CD4-positive, alpha-beta memory T cell (primary cell): ENCODE measurements around the gene ZFC3H1. TPM values are rescaled to one million over a fixed set of nuclear protein-coding genes. Genes with fewer than 3 reads are reported as not detected.
A peak's percentile ranks its signal among the peaks of the same experiment; 100 is the strongest.
"Not testable (repeated sequence)": the region's sequence is repeated elsewhere in the genome, so short reads cannot be mapped to it uniquely, and the experiment has no call there.

ENCODE experiments used
- CTCF ChIA-PET: fragments of 350-600 bp; sonication (Branson Sonifier 250); formaldehyde crosslinking; loops from one replicate; lab custom pipeline; 2021; ENCODE audit warnings: inconsistent platforms; ENCODE audit not compliant: partially characterized antibody; lab: Charles Lee
- POLR2A ChIA-PET: fragments of 350-600 bp; sonication (Branson Sonifier 250); formaldehyde crosslinking; loops from one replicate; lab custom pipeline; 2021; ENCODE audit not compliant: partially characterized antibody; lab: Charles Lee
- DNase-seq, 5 donors: peaks; one replicate each; pipeline versions ENCODE4 v3.0.0 to v3.0.0-alpha.2; 2020 to 2022; ENCODE audit warnings: mixed read lengths in 1 of 5
- H3K27ac ChIP-seq: one replicate; pipeline ENCODE4 v1.7.0; 2013; ENCODE audit warnings: low read depth, low read length
- H3K27me3 ChIP-seq: 2 replicates; pipeline ENCODE4 v1.7.0; 2013; ENCODE audit warnings: mild to moderate bottlenecking, low read length, moderate library complexity; ENCODE audit not compliant: insufficient read depth
- H3K36me3 ChIP-seq: 2 replicates; pipeline ENCODE4 v1.7.0; 2013; ENCODE audit warnings: mild to moderate bottlenecking, low read length, moderate library complexity; ENCODE audit not compliant: insufficient read depth
- H3K4me1 ChIP-seq: 2 replicates; pipeline ENCODE4 v1.7.0; 2013; ENCODE audit warnings: mild to moderate bottlenecking, low read length, moderate library complexity; ENCODE audit not compliant: insufficient read depth
- H3K4me3 ChIP-seq, 2 donors: one replicate each; pipeline ENCODE4 v1.7.0; 2013; ENCODE audit warnings: low read length in 2 of 2, mild to moderate bottlenecking in 1 of 2
- H3K9me3 ChIP-seq, 2 donors: one replicate each; pipeline ENCODE4 v1.7.0; 2013; ENCODE audit warnings: low read length in 2 of 2, control low read depth in 1 of 2; ENCODE audit not compliant: control insufficient read depth in 1 of 2
- H3K27ac Mint-ChIP-seq, 7 donors: one replicate each; pipeline ENCODE4 v1.8.0; 2020 to 2021; ENCODE audit warnings: mixed read lengths in 7 of 7, mild to moderate bottlenecking in 6 of 7, inconsistent platforms in 3 of 7, moderate library complexity in 3 of 7
- H3K27me3 Mint-ChIP-seq, 2 donors: one replicate each; pipeline ENCODE4 v1.8.0; 2020 to 2021; ENCODE audit warnings: mixed read lengths in 2 of 2
- H3K36me3 Mint-ChIP-seq, 2 donors: one replicate each; pipeline ENCODE4 v1.8.0; 2020 to 2021; ENCODE audit warnings: mixed read lengths in 2 of 2, inconsistent platforms in 1 of 2, mild to moderate bottlenecking in 1 of 2
- H3K4me1 Mint-ChIP-seq, 4 donors: one replicate each; pipeline ENCODE4 v1.8.0; 2020 to 2021; ENCODE audit warnings: mixed read lengths in 4 of 4, mild to moderate bottlenecking in 1 of 4
- H3K4me3 Mint-ChIP-seq, 8 donors: one replicate each; pipeline ENCODE4 v1.8.0; 2020 to 2021; ENCODE audit warnings: mixed read lengths in 8 of 8, mild to moderate bottlenecking in 7 of 8, moderate library complexity in 6 of 8, inconsistent platforms in 3 of 8
- H3K9me3 Mint-ChIP-seq, 8 donors: one replicate each; pipeline ENCODE4 v1.8.0; 2020 to 2021; ENCODE audit warnings: mixed read lengths in 8 of 8, mild to moderate bottlenecking in 5 of 8, inconsistent platforms in 3 of 8, moderate library complexity in 1 of 8
- intact Hi-C: fragments of 100-400 bp; cut with micrococcal nuclease; formaldehyde crosslinking; loops from one replicate; pipeline ENCODE4 v1.15.1; 2023
- polyA plus RNA-seq, 2 donors: library from polyadenylated mRNA; unstranded; fragments of 300-500 nt; fragmentation: Illumina TruSeq; gene quantifications; one replicate each; pipeline ENCODE4 v1.2.3, GENCODE V29; 2021
- total RNA-seq, 2 experiments: library from RNA; stranded (reverse); gene quantifications; one replicate each; pipeline ENCODE4 v1.2.3, GENCODE V29; 2021

The ZFC3H1 gene
- total and polyA plus RNA-seq, 4 experiments from 2014 or later = 15.0 to 121 (median 73.9) TPM

- H3K9me3 ChIP-seq, H3K27me3 ChIP-seq, POLR2A ChIA-PET, H3K4me1 Mint-ChIP-seq, CTCF ChIA-PET, H3K4me3 ChIP-seq, DNase-seq, H3K36me3 ChIP-seq, H3K9me3 Mint-ChIP-seq, H3K27ac Mint-ChIP-seq, H3K4me3 Mint-ChIP-seq, H3K27me3 Mint-ChIP-seq, H3K27ac ChIP-seq, H3K4me1 ChIP-seq, intact Hi-C loops: not testable (repeated sequence)
- H3K36me3 Mint-ChIP-seq = peaks cover 48 to 52% of the 10 kb centered on the region in 2 donors
These were observed 38.5 kb upstream of the ZFC3H1 start for GRCh38 chr12:71702181-71702580.

- ChIA-PET CTCF (no interaction called here), POLR2A (no interaction called here)
- no peak overlapping the region for H3K27ac Mint-ChIP-seq
- H3K27me3 Mint-ChIP-seq = no peaks in the 10 kb centered on the region
- Histone ChIP-seq H3K4me1 (no peaks in the 10 kb centered on the region), H3K9me3 (no peaks in the 10 kb centered on the region), H3K4me3 (no peak overlapping the region), H3K27me3 (no peaks in the 10 kb centered on the region), H3K27ac (no peak overlapping the region), H3K36me3 (no peaks in the 10 kb centered on the region)
- peaks cover 4 to 9% (median 8%) of the 10 kb centered on the region in 4 donors for H3K4me1 Mint-ChIP-seq
- H3K36me3 Mint-ChIP-seq = peaks cover 44 to 46% of the 10 kb centered on the region in 2 donors
- DNase-seq = no peak
- no peak overlapping the region for H3K4me3 Mint-ChIP-seq
- intact Hi-C loops = no loop called here
- H3K9me3 Mint-ChIP-seq = no peaks in the 10 kb centered on the region
These were observed 32.1 kb upstream of the ZFC3H1 start for GRCh38 chr12:71695782-71696181.

DNA sequence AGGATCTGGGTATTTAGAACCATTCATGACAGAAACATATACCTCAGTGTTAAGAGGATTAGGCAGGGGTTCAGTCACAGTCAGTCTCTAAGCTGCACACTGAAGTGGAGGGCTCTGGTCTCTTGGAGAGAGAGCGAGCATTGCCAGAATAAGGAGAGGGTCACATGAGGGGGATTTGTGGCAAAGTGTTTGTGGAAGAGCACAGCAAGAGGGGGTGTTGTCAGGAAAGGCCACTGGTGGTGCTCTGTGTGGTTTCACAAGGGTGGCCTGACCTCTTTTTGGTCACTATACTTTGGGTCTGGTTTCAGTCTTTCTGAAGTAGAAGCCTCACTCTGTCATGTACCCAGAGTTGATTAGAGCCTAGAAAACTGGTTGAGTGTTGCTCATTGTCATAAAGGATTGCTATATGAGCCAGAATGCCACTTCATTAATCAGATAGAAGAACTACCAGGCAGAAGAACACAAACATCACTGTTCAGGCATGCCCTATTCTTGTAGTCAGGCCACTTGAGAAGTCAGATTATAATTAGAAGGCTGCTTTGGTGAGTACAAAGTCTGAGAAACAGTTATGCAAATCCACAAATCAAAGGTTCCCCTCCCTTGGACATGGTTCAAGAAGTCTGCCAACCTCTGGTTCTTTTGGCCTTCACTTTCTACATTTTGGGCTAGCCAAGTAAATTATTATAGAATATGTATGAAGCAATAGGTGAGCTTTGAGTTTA lies 30.6 kb upstream of the ZFC3H1 start:
- Mint-ChIP-seq H3K4me3 (no peak overlapping the region), H3K27me3 (no peaks in the 10 kb centered on the region), H3K4me1 (peaks cover 4 to 12% (median 9%) of the 10 kb centered on the region in 4 donors), H3K27ac (peak overlapping the region in 4 of 7 donors; percentile 22 to 77 (median 38)), H3K9me3 (no peaks in the 10 kb centered on the region), H3K36me3 (peaks cover 32 to 38% of the 10 kb centered on the region in 2 donors)
- no peak overlapping the region for H3K27ac ChIP-seq
- no peak for DNase-seq
- H3K36me3 ChIP-seq = no peaks in the 10 kb centered on the region
- ChIA-PET POLR2A (no interaction called here), CTCF (interaction anchor here (1.1 to 1.3 kb wide), 2 partner anchors 9 to 86 kb away, joined by 3 read pairs; no protein-coding TSS in a partner anchor)
- H3K4me1 ChIP-seq = no peaks in the 10 kb centered on the region
- no peaks in the 10 kb centered on the region for H3K27me3 ChIP-seq
- no peak overlapping the region for H3K4me3 ChIP-seq
- no peaks in the 10 kb centered on the region for H3K9me3 ChIP-seq
- intact Hi-C loops = no loop called here

GRCh38 chr12:71693651-71694050 lies 30.0 kb upstream of the ZFC3H1 start:
- H3K27ac ChIP-seq, DNase-seq, H3K4me1 ChIP-seq, H3K27me3 ChIP-seq, H3K9me3 Mint-ChIP-seq, H3K9me3 ChIP-seq, POLR2A ChIA-PET, H3K36me3 ChIP-seq, H3K27me3 Mint-ChIP-seq, H3K4me3 ChIP-seq, intact Hi-C loops, H3K4me3 Mint-ChIP-seq: not testable (repeated sequence)
- CTCF ChIA-PET = interaction anchor here (1.3 kb wide), 1 partner anchor 86 kb away, joined by 3 read pairs; no protein-coding TSS in a partner anchor
- H3K36me3 Mint-ChIP-seq = peaks cover 26 to 32% of the 10 kb centered on the region in 2 donors
- H3K27ac Mint-ChIP-seq = peak overlapping the region in 2 of 7 donors; percentile 17 to 22
- H3K4me1 Mint-ChIP-seq = peaks cover 7 to 13% (median 11%) of the 10 kb centered on the region in 4 donors

DNA sequence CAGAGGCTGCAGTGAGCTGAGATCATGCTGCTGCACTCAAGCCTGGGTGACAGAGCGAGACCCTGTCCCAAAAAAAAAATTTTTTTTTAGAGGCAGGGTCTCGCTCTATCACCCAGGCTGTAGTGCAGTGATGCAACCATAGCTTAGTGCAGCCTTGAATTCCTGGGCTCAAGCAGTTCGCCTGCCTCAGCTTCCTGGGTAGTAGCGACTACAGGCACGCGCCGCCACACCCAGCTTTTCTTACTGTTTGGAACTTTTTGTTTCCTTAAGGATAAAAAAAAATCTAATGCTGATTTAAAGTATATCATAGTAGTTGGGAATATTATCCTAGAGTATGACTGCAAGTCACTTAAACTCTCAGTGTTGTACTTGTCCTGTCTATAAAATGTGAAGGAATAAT lies 29.5 kb upstream of the ZFC3H1 start:
- Mint-ChIP-seq H3K4me3 (no peak overlapping the region), H3K27ac (peak overlapping the region in 1 of 7 donors; percentile 17), H3K36me3 (peaks cover 23 to 27% of the 10 kb centered on the region in 2 donors), H3K9me3 (no peaks in the 10 kb centered on the region), H3K27me3 (no peaks in the 10 kb centered on the region), H3K4me1 (peaks cover 10 to 14% (median 13%) of the 10 kb centered on the region in 4 donors)
- intact Hi-C loops = no loop called here
- ChIA-PET POLR2A (no interaction called here), CTCF (interaction anchor here (0.6 to 1.3 kb wide), 2 partner anchors 87 to 189 kb away, joined by 3 read pairs; no protein-coding TSS in a partner anchor)
- Histone ChIP-seq H3K4me1 (peaks cover 2% of the 10 kb centered on the region), H3K27ac (no peak overlapping the region), H3K36me3 (no peaks in the 10 kb centered on the region), H3K27me3 (no peaks in the 10 kb centered on the region), H3K9me3 (no peaks in the 10 kb centered on the region), H3K4me3 (no peak overlapping the region)
- no peak for DNase-seq

DNA sequence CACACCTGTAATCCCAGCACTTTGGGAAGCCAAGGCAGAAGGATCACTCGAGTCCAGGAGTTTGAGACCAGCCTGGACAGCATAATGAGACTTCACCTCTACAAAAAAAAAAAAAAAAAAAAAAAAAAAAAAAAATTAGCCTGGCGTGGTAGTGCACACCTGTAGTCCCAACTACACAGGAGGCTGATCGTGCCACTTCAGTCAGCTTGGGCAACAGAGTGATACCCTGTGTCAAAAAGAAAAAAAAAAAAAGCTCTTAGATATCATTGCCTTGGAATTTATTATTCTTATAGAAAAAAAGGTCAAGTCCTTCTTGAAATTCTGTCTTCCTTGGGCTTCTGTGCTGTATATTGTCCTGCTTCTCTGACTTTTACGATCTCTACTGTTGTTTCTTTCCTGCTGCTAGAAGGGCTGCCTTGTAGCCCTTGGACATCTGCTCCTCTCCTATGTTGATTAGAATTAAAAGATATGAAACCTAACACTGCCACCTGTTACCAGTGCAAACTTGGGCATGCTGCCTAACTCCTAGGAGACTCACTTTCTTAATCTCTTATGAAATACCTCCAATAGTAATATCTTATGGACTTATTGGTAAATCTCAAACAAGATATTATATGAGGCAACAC lies 28.0 kb upstream of the ZFC3H1 start:
- H3K27me3 ChIP-seq = no peaks in the 10 kb centered on the region
- no peak overlapping the region for H3K4me3 ChIP-seq
- POLR2A ChIA-PET = no interaction called here
- intact Hi-C loops = no loop called here
- H3K36me3 ChIP-seq = no peaks in the 10 kb centered on the region
- DNase-seq = no peak
- H3K4me1 ChIP-seq = peaks cover 16% of the 10 kb centered on the region
- H3K4me3 Mint-ChIP-seq = no peak overlapping the region
- CTCF ChIA-PET = no interaction called here
- no peaks in the 10 kb centered on the region for H3K9me3 Mint-ChIP-seq
- no peak overlapping the region for H3K27ac ChIP-seq
- peaks cover 17 to 27% (median 22%) of the 10 kb centered on the region in 4 donors for H3K4me1 Mint-ChIP-seq
- H3K36me3 Mint-ChIP-seq = peaks cover 10 to 17% of the 10 kb centered on the region in 2 donors
- H3K27ac Mint-ChIP-seq = peak overlapping the region in 1 of 7 donors; percentile 18
- H3K27me3 Mint-ChIP-seq = no peaks in the 10 kb centered on the region
- no peaks in the 10 kb centered on the region for H3K9me3 ChIP-seq

DNA sequence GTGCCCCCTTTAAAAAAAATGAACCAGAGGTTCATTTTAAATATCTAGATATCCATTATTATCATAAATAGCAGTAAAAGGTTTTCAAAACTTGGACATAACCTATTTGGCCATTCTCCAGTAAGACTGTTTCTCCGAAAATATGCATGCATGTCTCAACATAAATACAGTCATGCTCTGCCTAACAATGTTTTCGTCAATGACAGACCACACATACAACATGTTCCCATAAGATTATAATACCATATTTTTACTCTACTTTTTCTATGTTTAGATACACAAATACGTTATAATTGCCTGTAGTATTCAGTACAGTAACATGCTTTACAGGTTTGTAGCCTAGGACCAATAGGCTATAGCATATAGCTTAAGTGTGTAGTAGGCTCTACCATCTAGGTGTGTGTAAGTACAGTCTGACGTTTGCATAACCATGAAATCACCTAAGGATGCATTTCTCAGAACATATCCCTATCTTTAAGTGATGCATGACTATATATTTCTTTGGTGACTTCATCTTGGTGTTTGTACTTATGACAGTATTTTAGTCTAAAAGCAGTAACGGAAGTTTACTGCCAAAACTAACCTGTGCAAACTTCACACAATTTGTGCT lies 25.4 kb upstream of the ZFC3H1 start:
- ChIA-PET POLR2A (no interaction called here), CTCF (no interaction called here)
- Histone ChIP-seq H3K4me1 (peaks cover 27% of the 10 kb centered on the region), H3K4me3 (no peak overlapping the region), H3K27me3 (no peaks in the 10 kb centered on the region), H3K9me3 (no peaks in the 10 kb centered on the region), H3K36me3 (no peaks in the 10 kb centered on the region), H3K27ac (no peak overlapping the region)
- H3K27ac Mint-ChIP-seq = no peak overlapping the region
- H3K27me3 Mint-ChIP-seq = no peaks in the 10 kb centered on the region
- H3K36me3 Mint-ChIP-seq = peaks cover 13 to 16% of the 10 kb centered on the region in 2 donors
- intact Hi-C loops = no loop called here
- no peaks in the 10 kb centered on the region for H3K9me3 Mint-ChIP-seq
- no peak overlapping the region for H3K4me3 Mint-ChIP-seq
- H3K4me1 Mint-ChIP-seq = peaks cover 12 to 35% (median 21%) of the 10 kb centered on the region in 4 donors
- DNase-seq = no peak
